ENCODE data around the gene IFT122. TPM values are rescaled to one million over a fixed set of nuclear protein-coding genes. Genes with fewer than 3 reads are reported as not detected.

IFT122 gene
- total RNA-seq, 2 experiments from 2014 or later = 22.7 to 26.7 TPM

DNA sequence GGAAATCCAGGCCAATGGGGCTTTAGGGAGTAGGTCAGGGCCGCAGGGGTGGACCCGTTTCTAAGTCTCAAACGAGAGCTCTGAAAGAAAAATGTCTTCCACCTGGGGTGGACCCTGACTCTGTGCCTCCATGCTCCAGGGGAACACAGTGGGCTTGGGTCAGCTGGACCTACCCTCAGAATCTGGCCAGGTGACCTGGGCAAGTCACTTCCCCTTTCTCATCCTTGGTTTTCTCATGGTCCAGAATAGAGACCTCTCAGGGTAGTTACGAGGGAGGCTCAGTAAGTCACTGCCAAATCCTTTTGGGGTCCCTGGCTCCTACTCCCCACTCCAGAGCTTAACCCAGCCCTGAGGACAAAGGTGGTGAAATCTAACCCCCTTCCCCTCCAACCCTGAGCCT lies 37.4 kb upstream of the IFT122 start:
- ChIA-PET POLR2A (no interaction called here), CTCF (no interaction called here)

DNA sequence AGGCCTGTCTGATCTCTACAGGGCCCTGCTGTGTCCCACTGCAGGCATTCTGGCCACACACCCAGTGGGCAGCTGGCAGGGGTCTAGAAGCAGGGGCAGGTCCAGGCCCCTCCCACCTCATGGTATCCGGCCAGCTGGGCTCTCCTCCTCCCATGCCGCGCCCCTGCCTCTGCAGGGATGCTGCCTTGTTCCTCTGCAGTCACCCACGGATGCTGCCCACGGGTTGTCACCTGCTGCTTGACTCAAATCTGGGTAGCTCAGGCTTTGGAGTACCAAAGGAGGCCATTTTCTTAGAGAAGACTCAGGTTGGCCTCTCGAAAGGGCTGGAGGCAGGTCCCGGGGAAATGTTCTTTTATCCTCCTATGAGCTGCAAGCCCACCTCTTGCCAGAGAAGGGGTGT lies 36.6 kb upstream of the IFT122 start:
- Histone ChIP-seq H3K9me3 (ENCODE audit: control insufficient read depth in 1 of 2, insufficient read depth in 1 of 2, low read length in 2 of 2) (no peaks in the 10 kb centered on the region), H3K4me3 (ENCODE audit: low read length) (no peak overlapping the region), H3K27me3 (ENCODE audit: control insufficient read depth in 1 of 2, insufficient read depth in 2 of 2, low read length in 2 of 2) (no peaks in the 10 kb centered on the region), H3K36me3 (ENCODE audit: insufficient read depth, low read length) (no peaks in the 10 kb centered on the region), H3K4me1 (ENCODE audit: insufficient read depth, low read length) (peaks cover 11% of the 10 kb centered on the region), H3K27ac (ENCODE audit: low read depth in 1 of 2, low read length in 2 of 2) (no peak overlapping the region)
- ChIA-PET POLR2A (no interaction called here), CTCF (no interaction called here)
- H3K27ac Mint-ChIP-seq = no peak overlapping the region
- no peak overlapping the region for H3K4me3 Mint-ChIP-seq
- H3K4me1 Mint-ChIP-seq (ENCODE audit: low read depth) = peaks cover 12% of the 10 kb centered on the region
- no peak for TF ChIP-seq CTCF (IDR thresholded peaks at IDR 0.05)
- DNase-seq (no peak), ATAC-seq (ENCODE audit: poor library complexity) (no peak)
- intact Hi-C loops (cut with DNase I, micrococcal nuclease) = no loop called here
- peaks cover 11% of the 10 kb centered on the region for H3K36me3 Mint-ChIP-seq (ENCODE audit: low read depth)
- no peaks in the 10 kb centered on the region for H3K27me3 Mint-ChIP-seq
- no peaks in the 10 kb centered on the region for H3K9me3 Mint-ChIP-seq

More for the DNA sequence above, 37.4 kb upstream of the IFT122 start:
- H3K4me1 ChIP-seq (ENCODE audit: insufficient read depth, low read length) = peaks cover 19% of the 10 kb centered on the region
- intact Hi-C loops (cut with DNase I, micrococcal nuclease) = no loop called here
- no peak overlapping the region for H3K4me3 ChIP-seq (ENCODE audit: low read length)
- no peaks in the 10 kb centered on the region for H3K36me3 ChIP-seq (ENCODE audit: insufficient read depth, low read length)
- no peak for TF ChIP-seq CTCF (IDR thresholded peaks at IDR 0.05)
- peaks cover 19% of the 10 kb centered on the region for H3K4me1 Mint-ChIP-seq (ENCODE audit: low read depth)
- DNase-seq (no peak), ATAC-seq (ENCODE audit: poor library complexity) (no peak)
- H3K36me3 Mint-ChIP-seq (ENCODE audit: low read depth) = peaks cover 16% of the 10 kb centered on the region
- no peaks in the 10 kb centered on the region for H3K9me3 Mint-ChIP-seq
- no peaks in the 10 kb centered on the region for H3K27me3 ChIP-seq (ENCODE audit: control insufficient read depth in 1 of 2, insufficient read depth in 2 of 2, low read length in 2 of 2)
- H3K9me3 ChIP-seq (ENCODE audit: control insufficient read depth in 1 of 2, insufficient read depth in 1 of 2, low read length in 2 of 2) = no peaks in the 10 kb centered on the region
- no peaks in the 10 kb centered on the region for H3K27me3 Mint-ChIP-seq
- no peak overlapping the region for H3K27ac Mint-ChIP-seq
- H3K4me3 Mint-ChIP-seq = no peak overlapping the region
- no peak overlapping the region for H3K27ac ChIP-seq (ENCODE audit: low read depth in 1 of 2, low read length in 2 of 2)

DNA sequence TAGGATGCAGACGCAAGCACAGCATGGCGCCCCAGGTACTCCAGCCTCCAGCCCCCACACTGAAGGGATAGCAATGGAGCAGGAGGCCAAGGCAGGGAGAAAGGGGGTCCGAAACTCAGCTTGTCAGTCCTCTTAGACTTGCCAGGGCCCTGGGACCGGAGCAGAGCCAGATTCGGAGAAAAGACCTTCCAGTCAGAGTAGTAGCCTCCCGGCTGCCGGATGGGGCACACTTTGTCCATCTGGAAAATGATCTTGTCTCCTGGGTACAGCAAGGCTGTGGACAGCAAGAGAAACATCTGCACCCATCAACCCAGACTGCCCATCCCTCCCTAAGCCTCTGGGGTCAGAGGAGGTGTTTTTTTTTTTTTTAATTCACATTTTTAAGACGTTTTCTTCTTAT lies 35.9 kb upstream of the IFT122 start:
- ChIA-PET POLR2A (no interaction called here), CTCF (interaction anchor here (0.7 kb wide), 1 partner anchor 35 kb away, joined by 3 read pairs; no protein-coding TSS in a partner anchor)
- Mint-ChIP-seq H3K4me3 (no peak overlapping the region), H3K27me3 (no peaks in the 10 kb centered on the region), H3K36me3 (ENCODE audit: low read depth) (peaks cover 5% of the 10 kb centered on the region), H3K27ac (no peak overlapping the region), H3K4me1 (ENCODE audit: low read depth) (peaks cover 7% of the 10 kb centered on the region), H3K9me3 (no peaks in the 10 kb centered on the region)
- Histone ChIP-seq H3K27me3 (ENCODE audit: control insufficient read depth in 1 of 2, insufficient read depth in 2 of 2, low read length in 2 of 2) (no peaks in the 10 kb centered on the region), H3K36me3 (ENCODE audit: insufficient read depth, low read length) (no peaks in the 10 kb centered on the region), H3K9me3 (ENCODE audit: control insufficient read depth in 1 of 2, insufficient read depth in 1 of 2, low read length in 2 of 2) (no peaks in the 10 kb centered on the region), H3K27ac (ENCODE audit: low read depth in 1 of 2, low read length in 2 of 2) (no peak overlapping the region), H3K4me1 (ENCODE audit: insufficient read depth, low read length) (peaks cover 7% of the 10 kb centered on the region), H3K4me3 (ENCODE audit: low read length) (no peak overlapping the region)
- no peak for ATAC-seq (ENCODE audit: poor library complexity)
- no peak for DNase-seq
- intact Hi-C loops (cut with DNase I, micrococcal nuclease) = no loop called here
- no peak for TF ChIP-seq CTCF (IDR thresholded peaks at IDR 0.05)
